ENCODE results near the gene LONP2.

LONP2 gene

DNA sequence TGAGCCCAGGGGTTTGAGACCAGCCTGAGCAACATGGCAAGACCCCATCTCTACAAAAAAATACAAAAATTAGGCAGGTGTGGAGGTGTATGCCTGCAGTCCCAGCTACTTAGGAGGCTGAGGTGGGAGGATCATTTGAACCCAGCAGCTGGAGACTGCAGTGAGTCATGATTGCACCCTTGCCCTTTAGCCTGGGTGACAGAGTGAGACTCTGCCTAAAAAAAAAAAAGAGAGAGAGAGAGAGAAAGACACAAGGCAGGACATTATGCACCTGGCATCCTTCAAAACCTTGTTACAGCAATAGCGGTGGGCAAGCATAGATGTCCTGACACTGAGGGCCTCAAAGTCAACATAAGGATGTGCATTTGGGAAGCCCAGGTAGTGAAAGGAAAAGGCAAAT lies 161.1 kb downstream of the LONP2 start:
- no peak for DNase-seq (ENCODE audit: low spot score)
- in situ Hi-C loops (cut with MboI; ENCODE audit: low pct_unique_long_range_greater_than_20kb, low sequenced_read_pairs, unreplicated experiment) = no loop called here
- TF ChIP-seq, protein P1, sequence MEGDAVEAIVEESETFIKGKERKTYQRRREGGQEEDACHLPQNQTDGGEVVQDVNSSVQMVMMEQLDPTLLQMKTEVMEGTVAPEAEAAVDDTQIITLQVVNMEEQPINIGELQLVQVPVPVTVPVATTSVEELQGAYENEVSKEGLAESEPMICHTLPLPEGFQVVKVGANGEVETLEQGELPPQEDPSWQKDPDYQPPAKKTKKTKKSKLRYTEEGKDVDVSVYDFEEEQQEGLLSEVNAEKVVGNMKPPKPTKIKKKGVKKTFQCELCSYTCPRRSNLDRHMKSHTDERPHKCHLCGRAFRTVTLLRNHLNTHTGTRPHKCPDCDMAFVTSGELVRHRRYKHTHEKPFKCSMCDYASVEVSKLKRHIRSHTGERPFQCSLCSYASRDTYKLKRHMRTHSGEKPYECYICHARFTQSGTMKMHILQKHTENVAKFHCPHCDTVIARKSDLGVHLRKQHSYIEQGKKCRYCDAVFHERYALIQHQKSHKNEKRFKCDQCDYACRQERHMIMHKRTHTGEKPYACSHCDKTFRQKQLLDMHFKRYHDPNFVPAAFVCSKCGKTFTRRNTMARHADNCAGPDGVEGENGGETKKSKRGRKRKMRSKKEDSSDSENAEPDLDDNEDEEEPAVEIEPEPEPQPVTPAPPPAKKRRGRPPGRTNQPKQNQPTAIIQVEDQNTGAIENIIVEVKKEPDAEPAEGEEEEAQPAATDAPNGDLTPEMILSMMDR (IDR thresholded peaks at IDR 0.05; ENCODE audit: extremely low read depth, insufficient read depth, missing control alignments) = no peak

DNA sequence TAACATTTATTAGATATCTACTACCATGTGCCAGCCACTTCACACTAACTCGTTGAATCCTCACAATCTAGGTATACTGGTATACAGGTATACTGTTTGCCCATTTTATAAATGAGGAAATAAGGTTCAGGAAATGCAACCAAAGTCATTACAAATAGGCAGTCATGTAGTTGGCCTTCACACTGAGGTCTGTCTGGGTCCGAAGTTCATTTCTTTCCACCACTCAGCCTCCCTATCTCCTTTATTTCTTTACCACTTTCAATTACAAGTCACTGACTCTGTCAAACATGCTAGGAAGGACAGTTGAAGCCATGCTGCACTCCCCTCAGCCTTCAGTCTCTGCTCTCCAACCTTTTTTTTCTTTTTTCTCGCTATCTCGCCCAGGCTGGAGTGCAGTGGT lies 161.8 kb downstream of the LONP2 start:
- DNase-seq (ENCODE audit: low spot score) = no peak
- TF ChIP-seq, protein P1 (IDR thresholded peaks at IDR 0.05; ENCODE audit: extremely low read depth, insufficient read depth, missing control alignments) = no peak
- in situ Hi-C loops (cut with MboI; ENCODE audit: low pct_unique_long_range_greater_than_20kb, low sequenced_read_pairs, unreplicated experiment) = no loop called here
